Cardiac muscle cell (in vitro differentiated cells and primary cell): ENCODE measurements around the gene APPL2. TPM values are rescaled to one million over a fixed set of nuclear protein-coding genes. Genes with fewer than 3 reads are reported as not detected.

Experiments
- DNase-seq, 2 donors: peaks; one replicate each; pipeline versions ENCODE4 v3.0.0 to v3.0.0-alpha.2; 2010 to 2017; ENCODE audit warnings: low read depth in 1 of 2, low spot score in 1 of 2
- H3K27ac ChIP-seq: fragments of 200-600 bp; sonication (generic); 2 replicates; pipeline ENCODE4 v1.5.1; 2016
- H3K27me3 ChIP-seq: fragments of 200-600 bp; sonication (generic); 2 replicates; pipeline ENCODE4 v1.6.0; 2016; ENCODE audit warnings: control low read depth
- H3K36me3 ChIP-seq: fragments of 200-600 bp; sonication (generic); 2 replicates; pipeline ENCODE4 v1.5.1; 2016; ENCODE audit warnings: control low read depth
- H3K4me1 ChIP-seq: fragments of 200-600 bp; sonication (generic); 2 replicates; pipeline ENCODE4 v1.8.1; 2017; ENCODE audit warnings: low read depth, mild to moderate bottlenecking, mixed run types
- H3K4me3 ChIP-seq: fragments of 200-600 bp; sonication (generic); 2 replicates; pipeline ENCODE4 v1.5.1; 2016; ENCODE audit warnings: mild to moderate bottlenecking
- H3K9me3 ChIP-seq: fragments of 200-600 bp; sonication (generic); 2 replicates; pipeline ENCODE4 v1.5.1; 2017; ENCODE audit warnings: low read depth, mild to moderate bottlenecking, control low read depth
- polyA plus RNA-seq: library from polyadenylated mRNA; unstranded; fragments of >200 nt; fragmentation: Nextera tagmentation; extraction: Ambion mirVana; gene quantifications from 2 replicates; pipeline ENCODE4 v1.2.1, GENCODE V29; 2016
- total RNA-seq: library from RNA; depleted of rRNA; stranded (reverse); fragments of >200 nt; gene quantifications from 2 replicates; pipeline ENCODE4 v1.2.3, GENCODE V29; 2016
- TF ChIP-seq, protein P1 (sequence below): IDR thresholded peaks from 2 replicates; pipeline ENCODE4 v1.5.1; 2012; ENCODE audit warnings: low read depth, mild to moderate bottlenecking, low read length

APPL2 gene
- total and polyA plus RNA-seq, 2 experiments from 2014 or later, result 13.2 to 24.7 TPM

DNA sequence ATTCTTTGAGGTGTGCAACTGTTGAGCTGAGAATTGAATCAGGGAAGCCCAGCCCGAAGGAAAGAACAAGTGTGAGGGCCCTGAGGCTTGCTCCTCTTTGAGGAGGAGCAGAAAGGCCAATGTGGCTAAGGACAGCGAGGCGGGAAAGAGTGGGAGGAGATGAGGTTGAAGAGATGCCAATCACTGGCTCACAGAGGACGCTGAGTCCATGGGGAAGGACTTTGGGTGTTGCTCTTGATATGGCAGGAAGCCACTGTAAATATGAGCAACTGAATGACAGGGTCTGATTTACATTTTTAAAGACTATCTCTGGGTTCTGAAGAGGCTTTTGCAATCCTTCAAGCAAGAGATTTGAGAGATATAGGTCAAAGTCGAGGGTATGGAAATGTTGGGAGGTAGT, 3.3 kb upstream of the APPL2 start:
- no peak overlapping the region for H3K27ac ChIP-seq
- H3K4me1 ChIP-seq, result peaks cover 2% of the 10 kb centered on the region
- no peaks in the 10 kb centered on the region for H3K36me3 ChIP-seq
- no peak for DNase-seq
- H3K27me3 ChIP-seq, result peaks cover 8% of the 10 kb centered on the region
- TF ChIP-seq, protein P1, sequence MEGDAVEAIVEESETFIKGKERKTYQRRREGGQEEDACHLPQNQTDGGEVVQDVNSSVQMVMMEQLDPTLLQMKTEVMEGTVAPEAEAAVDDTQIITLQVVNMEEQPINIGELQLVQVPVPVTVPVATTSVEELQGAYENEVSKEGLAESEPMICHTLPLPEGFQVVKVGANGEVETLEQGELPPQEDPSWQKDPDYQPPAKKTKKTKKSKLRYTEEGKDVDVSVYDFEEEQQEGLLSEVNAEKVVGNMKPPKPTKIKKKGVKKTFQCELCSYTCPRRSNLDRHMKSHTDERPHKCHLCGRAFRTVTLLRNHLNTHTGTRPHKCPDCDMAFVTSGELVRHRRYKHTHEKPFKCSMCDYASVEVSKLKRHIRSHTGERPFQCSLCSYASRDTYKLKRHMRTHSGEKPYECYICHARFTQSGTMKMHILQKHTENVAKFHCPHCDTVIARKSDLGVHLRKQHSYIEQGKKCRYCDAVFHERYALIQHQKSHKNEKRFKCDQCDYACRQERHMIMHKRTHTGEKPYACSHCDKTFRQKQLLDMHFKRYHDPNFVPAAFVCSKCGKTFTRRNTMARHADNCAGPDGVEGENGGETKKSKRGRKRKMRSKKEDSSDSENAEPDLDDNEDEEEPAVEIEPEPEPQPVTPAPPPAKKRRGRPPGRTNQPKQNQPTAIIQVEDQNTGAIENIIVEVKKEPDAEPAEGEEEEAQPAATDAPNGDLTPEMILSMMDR, result no peak
- H3K4me3 ChIP-seq, result no peak overlapping the region
- H3K9me3 ChIP-seq, result no peaks in the 10 kb centered on the region

DNA sequence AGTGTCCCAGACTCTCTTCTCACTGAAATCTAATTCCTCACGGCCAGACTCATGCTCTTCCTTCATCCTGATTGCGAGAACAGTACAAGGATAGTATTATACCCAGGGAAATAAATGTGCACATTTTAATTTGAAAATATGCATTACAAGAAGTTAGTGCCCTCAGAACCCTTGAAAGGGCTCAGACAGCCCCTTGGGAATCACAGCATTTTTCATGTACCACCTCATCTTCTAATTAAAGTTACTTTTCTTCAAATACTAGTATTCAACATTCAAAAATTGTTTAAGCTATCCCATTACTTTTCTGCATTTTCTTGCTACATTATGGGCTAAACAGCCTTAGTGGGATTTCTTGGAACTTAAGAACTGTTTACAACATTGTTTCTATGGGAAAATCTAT, 1.7 kb upstream of the APPL2 start:
- H3K9me3 ChIP-seq, result no peaks in the 10 kb centered on the region
- H3K27ac ChIP-seq, result no peak overlapping the region
- no peaks in the 10 kb centered on the region for H3K36me3 ChIP-seq
- peaks cover 8% of the 10 kb centered on the region for H3K27me3 ChIP-seq
- no peak for DNase-seq
- TF ChIP-seq, protein P1, result no peak
- H3K4me3 ChIP-seq, result no peak overlapping the region
- peaks cover 14% of the 10 kb centered on the region for H3K4me1 ChIP-seq

DNA sequence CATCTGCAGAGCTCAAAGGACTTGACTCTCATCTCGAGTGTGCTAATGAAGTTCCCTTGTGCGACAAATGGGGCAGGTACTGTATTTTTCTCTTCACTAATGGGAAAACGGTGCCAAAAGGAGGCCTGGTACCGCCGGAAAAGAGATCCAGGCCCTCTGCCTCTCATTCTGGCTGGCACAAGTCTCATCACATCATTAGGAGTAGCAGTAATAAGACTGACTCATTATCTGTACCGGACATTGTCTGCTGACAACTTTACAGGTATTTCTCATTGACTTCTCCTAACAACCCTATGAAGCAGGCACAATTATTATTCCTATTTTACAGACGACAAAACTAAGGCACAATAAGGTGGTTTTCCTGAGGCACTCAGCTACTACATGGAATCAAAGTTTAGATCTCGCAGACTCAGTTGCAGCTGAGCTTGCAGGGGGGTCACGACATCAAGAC, 668 bp downstream of the APPL2 start:
- no peaks in the 10 kb centered on the region for H3K9me3 ChIP-seq
- peak overlapping the region; percentile 76 for H3K4me3 ChIP-seq
- DNase-seq, result no peak
- H3K4me1 ChIP-seq, result peaks cover 14% of the 10 kb centered on the region
- peaks cover 5% of the 10 kb centered on the region for H3K27me3 ChIP-seq
- TF ChIP-seq, protein P1, result no peak
- H3K36me3 ChIP-seq, result no peaks in the 10 kb centered on the region
- H3K27ac ChIP-seq, result peak overlapping the region; percentile 97

DNA sequence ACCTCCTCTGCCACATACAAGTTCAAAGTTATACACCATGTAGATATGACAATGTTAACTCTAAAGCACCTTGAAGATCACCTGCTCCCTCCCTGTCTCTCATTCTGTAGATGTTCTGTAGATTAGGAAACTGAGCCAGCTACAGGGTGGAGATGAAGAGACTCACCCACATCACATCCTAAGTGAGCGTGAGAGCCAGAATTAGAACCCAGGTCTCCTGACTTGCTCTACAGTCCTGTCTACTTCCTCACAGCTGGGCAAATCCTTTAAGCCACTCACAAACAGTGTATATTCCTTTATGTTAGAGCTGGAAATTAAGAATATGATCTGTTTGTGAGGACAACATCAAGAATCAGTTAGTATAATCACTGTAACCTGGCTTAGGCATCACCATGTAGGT, 1.8 kb downstream of the APPL2 start:
- no peaks in the 10 kb centered on the region for H3K27me3 ChIP-seq
- H3K36me3 ChIP-seq, result no peaks in the 10 kb centered on the region
- no peak overlapping the region for H3K27ac ChIP-seq
- no peak for DNase-seq
- H3K9me3 ChIP-seq, result no peaks in the 10 kb centered on the region
- peak overlapping the region; percentile 76 for H3K4me3 ChIP-seq
- peaks cover 14% of the 10 kb centered on the region for H3K4me1 ChIP-seq
- TF ChIP-seq, protein P1, result no peak

DNA sequence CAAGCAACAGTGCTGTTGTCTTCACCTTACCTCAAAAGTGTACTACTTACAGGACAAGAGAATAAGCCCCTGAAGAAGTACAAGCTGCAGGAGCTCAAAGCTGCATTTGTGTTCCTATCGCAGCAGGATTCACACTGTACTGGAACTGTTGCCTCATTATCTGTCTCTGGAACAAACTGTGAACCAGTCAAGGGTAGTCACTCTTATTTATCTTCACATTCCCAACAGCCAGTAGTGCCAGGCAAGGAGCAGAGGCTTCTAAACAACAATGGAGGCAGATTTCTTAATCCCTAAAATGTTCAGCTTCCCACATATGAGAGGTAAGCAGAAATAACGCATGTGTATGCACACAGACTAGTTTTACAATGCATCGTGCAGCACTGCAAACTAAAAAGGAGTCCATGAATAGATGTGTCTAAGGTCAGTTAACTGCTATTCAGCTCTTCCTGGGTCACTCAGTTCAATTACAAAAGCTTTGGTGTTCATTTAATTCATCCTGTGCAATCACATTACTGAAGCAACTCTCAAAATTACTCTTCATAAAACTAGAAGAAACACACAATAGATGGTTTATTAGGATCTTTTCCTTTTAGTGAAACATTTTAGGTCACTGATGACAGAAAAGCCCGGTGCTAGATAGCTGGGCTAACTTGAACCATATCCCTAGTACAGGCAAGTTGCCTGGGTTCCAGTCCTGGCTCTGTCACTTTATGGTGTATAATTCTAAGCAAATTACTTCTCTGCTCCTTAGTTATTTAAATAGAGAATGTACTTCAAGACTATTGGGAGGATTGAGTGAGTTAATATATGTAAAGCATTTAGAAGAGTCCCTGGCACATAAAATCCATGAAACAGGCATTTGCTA, 2.7 kb downstream of the APPL2 start:
- no peaks in the 10 kb centered on the region for H3K9me3 ChIP-seq
- no peaks in the 10 kb centered on the region for H3K27me3 ChIP-seq
- peak in 1 of 2 donors; percentile 35 for DNase-seq
- peaks cover 14% of the 10 kb centered on the region for H3K4me1 ChIP-seq
- no peak overlapping the region for H3K27ac ChIP-seq
- TF ChIP-seq, protein P1, result no peak
- H3K4me3 ChIP-seq, result no peak overlapping the region
- peaks cover 6% of the 10 kb centered on the region for H3K36me3 ChIP-seq
